ENCODE results near the gene SPACA6.
"Not testable (repeated sequence)": the region's sequence is repeated elsewhere in the genome, so short reads cannot be mapped to it uniquely, and the experiment has no call there.

GRCh38 chr19:51646730-51647129 lies 46.4 kb upstream of the SPACA6 start, which contains the start of gene SIGLEC14:
- not testable (repeated sequence) for TF ChIP-seq CTCF (IDR thresholded peaks at IDR 0.05); ZFX (IDR thresholded peaks at IDR 0.05; ENCODE audit: borderline replicate concordance)
